CD4-positive, alpha-beta T cell (primary cell): Measurements from ENCODE around the gene ATP2B1. TPM values are rescaled to one million over a fixed set of nuclear protein-coding genes. Genes with fewer than 3 reads are reported as not detected.

Experiments used
- ATAC-seq: fragments of 200-7000 bp; cut with Tn5 transposase; one replicate; pipeline ENCODE4 v1.10.0; 2022; ENCODE audit warnings: mild to moderate bottlenecking; ENCODE audit not compliant: poor library complexity
- CTCF ChIA-PET: fragments of 350-600 bp; sonication (Branson Sonifier 250); formaldehyde crosslinking; loops from one replicate; lab custom pipeline; 2021; ENCODE audit warnings: antibody characterized with exemption, inconsistent platforms; lab: Charles Lee
- POLR2A ChIA-PET: fragments of 350-600 bp; sonication (Branson Sonifier 250); formaldehyde crosslinking; loops from one replicate; lab custom pipeline; 2021; ENCODE audit warnings: antibody characterized with exemption, inconsistent platforms; lab: Charles Lee
- DNase-seq, 14 experiments: peaks; one replicate each; pipeline ENCODE4 v3.0.0-alpha.2; 2013 to 2020; ENCODE audit warnings: mixed read lengths in 2 of 14
- H3K27ac ChIP-seq, 2 donors: one replicate each; pipeline versions ENCODE4 v1.5.1 to v1.7.0; 2013; ENCODE audit warnings: low read length in 2 of 2, low read depth in 1 of 2, mild to moderate bottlenecking in 1 of 2
- H3K27me3 ChIP-seq, 2 experiments: 1 replicate in 1 of 2; 2 replicates in 1 of 2; pipeline versions ENCODE4 v1.6.1 to v1.7.0; 2013; ENCODE audit warnings: low read length in 2 of 2, control low read depth in 1 of 2, mild to moderate bottlenecking in 1 of 2, moderate library complexity in 1 of 2; ENCODE audit not compliant: insufficient read depth in 2 of 2, control insufficient read depth in 1 of 2
- H3K36me3 ChIP-seq: one replicate; pipeline ENCODE4 v1.6.1; 2013; ENCODE audit warnings: low read length, control low read depth; ENCODE audit not compliant: insufficient read depth
- H3K4me1 ChIP-seq: one replicate; pipeline ENCODE4 v1.6.1; 2013; ENCODE audit warnings: low read length, control low read depth; ENCODE audit not compliant: insufficient read depth
- H3K4me3 ChIP-seq: one replicate; pipeline ENCODE4 v1.5.1; 2013; ENCODE audit warnings: mild to moderate bottlenecking, low read length, moderate library complexity
- H3K9me3 ChIP-seq, 2 experiments: 1 replicate in 1 of 2; 2 replicates in 1 of 2; pipeline versions ENCODE4 v1.6.1 to v1.7.0; 2013; ENCODE audit warnings: low read length in 2 of 2, mild to moderate bottlenecking in 2 of 2, control low read depth in 1 of 2, moderate library complexity in 1 of 2; ENCODE audit not compliant: control insufficient read depth in 1 of 2, insufficient read depth in 1 of 2
- H3K27ac Mint-ChIP-seq: one replicate; pipeline ENCODE4 v1.8.0; 2020; ENCODE audit warnings: mixed read lengths
- H3K27me3 Mint-ChIP-seq: one replicate; pipeline ENCODE4 v1.8.0; 2021; ENCODE audit warnings: mixed read lengths
- H3K36me3 Mint-ChIP-seq: one replicate; pipeline ENCODE4 v1.8.0; 2021; ENCODE audit warnings: low read depth, mixed read lengths
- H3K4me1 Mint-ChIP-seq: one replicate; pipeline ENCODE4 v1.8.0; 2021; ENCODE audit warnings: low read depth, mixed read lengths
- H3K4me3 Mint-ChIP-seq: one replicate; pipeline ENCODE4 v1.8.0; 2020; ENCODE audit warnings: mild to moderate bottlenecking, mixed read lengths
- H3K9me3 Mint-ChIP-seq: one replicate; pipeline ENCODE4 v1.8.0; 2020; ENCODE audit warnings: mixed read lengths
- intact Hi-C, 2 experiments: fragments of 100-400 bp; cut with DNase I in 1 of 2; cut with micrococcal nuclease in 1 of 2; formaldehyde crosslinking; loops; one replicate each; pipeline versions ENCODE4 v1.15.1 to v1.9.0; 2023 to 2025; cut with DNase I, micrococcal nuclease
- total RNA-seq, 174 experiments: library from RNA in 2 of 174; stranded (reverse) in 2 of 174; gene quantifications; one replicate each; pipeline ENCODE4 v1.2.3 and lab custom pipeline; 2021 to 2026
- TF ChIP-seq, protein P1 (sequence below): fragments of 200-600 bp; IDR thresholded peaks from one replicate; pipeline ENCODE4 v1.8.0; 2022; ENCODE audit warnings: antibody characterized with exemption, mild to moderate bottlenecking

The ATP2B1 gene
- total RNA-seq, 2 experiments from 2014 or later: 98.2 to 100 TPM

DNA sequence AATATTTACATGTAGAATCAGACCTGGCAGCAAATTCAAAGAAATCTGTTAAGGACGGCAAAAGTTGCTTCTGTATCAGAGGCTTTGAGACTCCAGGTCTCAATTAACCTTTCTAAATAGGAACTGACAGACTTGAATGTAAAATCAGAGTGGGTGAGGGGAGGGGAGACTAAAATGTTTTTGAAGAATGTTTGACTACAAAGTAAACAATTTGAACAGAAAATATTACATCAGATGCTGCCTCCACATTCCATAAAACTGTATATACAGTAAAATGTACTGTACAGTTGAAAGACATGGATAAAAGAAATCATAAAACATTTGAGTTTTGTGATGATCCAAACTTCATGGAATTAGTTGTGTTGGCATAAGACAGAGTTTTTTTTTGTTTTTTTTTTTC, 133.3 kb downstream of the ATP2B1 start:
- POLR2A ChIA-PET: no interaction called here
- H3K4me1 ChIP-seq: no peaks in the 10 kb centered on the region
- Mint-ChIP-seq H3K27ac (no peak overlapping the region), H3K9me3 (no peaks in the 10 kb centered on the region), H3K4me3 (no peak overlapping the region), H3K27me3 (no peaks in the 10 kb centered on the region), H3K4me1 (no peaks in the 10 kb centered on the region), H3K36me3 (no peaks in the 10 kb centered on the region)
- H3K27ac ChIP-seq: no peak overlapping the region
- ATAC-seq (no peak), DNase-seq (no peak)
- CTCF ChIA-PET: no interaction called here
- no peaks in the 10 kb centered on the region for H3K27me3 ChIP-seq
- no peak overlapping the region for H3K4me3 ChIP-seq
- TF ChIP-seq, protein P1, sequence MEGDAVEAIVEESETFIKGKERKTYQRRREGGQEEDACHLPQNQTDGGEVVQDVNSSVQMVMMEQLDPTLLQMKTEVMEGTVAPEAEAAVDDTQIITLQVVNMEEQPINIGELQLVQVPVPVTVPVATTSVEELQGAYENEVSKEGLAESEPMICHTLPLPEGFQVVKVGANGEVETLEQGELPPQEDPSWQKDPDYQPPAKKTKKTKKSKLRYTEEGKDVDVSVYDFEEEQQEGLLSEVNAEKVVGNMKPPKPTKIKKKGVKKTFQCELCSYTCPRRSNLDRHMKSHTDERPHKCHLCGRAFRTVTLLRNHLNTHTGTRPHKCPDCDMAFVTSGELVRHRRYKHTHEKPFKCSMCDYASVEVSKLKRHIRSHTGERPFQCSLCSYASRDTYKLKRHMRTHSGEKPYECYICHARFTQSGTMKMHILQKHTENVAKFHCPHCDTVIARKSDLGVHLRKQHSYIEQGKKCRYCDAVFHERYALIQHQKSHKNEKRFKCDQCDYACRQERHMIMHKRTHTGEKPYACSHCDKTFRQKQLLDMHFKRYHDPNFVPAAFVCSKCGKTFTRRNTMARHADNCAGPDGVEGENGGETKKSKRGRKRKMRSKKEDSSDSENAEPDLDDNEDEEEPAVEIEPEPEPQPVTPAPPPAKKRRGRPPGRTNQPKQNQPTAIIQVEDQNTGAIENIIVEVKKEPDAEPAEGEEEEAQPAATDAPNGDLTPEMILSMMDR: no peak
- H3K9me3 ChIP-seq: no peaks in the 10 kb centered on the region
- no peaks in the 10 kb centered on the region for H3K36me3 ChIP-seq
- intact Hi-C loops: no loop called here

DNA sequence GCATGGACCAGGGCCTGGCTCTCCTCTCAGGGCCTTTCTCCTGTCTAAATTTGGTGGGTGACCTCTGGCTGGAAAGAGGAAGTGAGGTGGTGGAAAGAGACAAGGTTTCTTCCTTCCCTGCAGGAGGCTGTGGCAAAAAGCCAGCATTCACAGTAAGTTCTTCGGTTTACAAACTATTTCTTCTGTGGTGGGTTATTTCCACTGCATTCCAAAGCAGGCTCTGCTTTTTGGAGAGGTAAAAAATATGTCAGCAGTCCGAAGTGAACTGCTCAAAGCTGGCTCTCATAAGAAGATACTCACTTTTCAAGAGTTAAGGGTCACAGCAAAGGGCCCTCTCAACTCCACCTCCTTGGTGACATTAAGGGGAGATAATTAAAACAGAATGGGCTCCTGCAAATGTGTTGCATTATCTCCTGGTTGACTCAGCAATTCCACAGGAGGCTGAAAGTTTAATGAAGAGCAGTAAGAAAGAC, 133.9 kb downstream of the ATP2B1 start:
- Histone ChIP-seq H3K27ac (no peak overlapping the region), H3K27me3 (no peaks in the 10 kb centered on the region), H3K9me3 (no peaks in the 10 kb centered on the region), H3K4me3 (no peak overlapping the region), H3K4me1 (no peaks in the 10 kb centered on the region), H3K36me3 (no peaks in the 10 kb centered on the region)
- Mint-ChIP-seq H3K4me1 (no peaks in the 10 kb centered on the region), H3K27ac (no peak overlapping the region), H3K9me3 (no peaks in the 10 kb centered on the region), H3K36me3 (no peaks in the 10 kb centered on the region), H3K27me3 (no peaks in the 10 kb centered on the region), H3K4me3 (no peak overlapping the region)
- DNase-seq: no peak
- CTCF ChIA-PET: no interaction called here
- ATAC-seq: no peak
- POLR2A ChIA-PET: no interaction called here
- intact Hi-C loops: no loop called here
- TF ChIP-seq, protein P1: no peak

DNA sequence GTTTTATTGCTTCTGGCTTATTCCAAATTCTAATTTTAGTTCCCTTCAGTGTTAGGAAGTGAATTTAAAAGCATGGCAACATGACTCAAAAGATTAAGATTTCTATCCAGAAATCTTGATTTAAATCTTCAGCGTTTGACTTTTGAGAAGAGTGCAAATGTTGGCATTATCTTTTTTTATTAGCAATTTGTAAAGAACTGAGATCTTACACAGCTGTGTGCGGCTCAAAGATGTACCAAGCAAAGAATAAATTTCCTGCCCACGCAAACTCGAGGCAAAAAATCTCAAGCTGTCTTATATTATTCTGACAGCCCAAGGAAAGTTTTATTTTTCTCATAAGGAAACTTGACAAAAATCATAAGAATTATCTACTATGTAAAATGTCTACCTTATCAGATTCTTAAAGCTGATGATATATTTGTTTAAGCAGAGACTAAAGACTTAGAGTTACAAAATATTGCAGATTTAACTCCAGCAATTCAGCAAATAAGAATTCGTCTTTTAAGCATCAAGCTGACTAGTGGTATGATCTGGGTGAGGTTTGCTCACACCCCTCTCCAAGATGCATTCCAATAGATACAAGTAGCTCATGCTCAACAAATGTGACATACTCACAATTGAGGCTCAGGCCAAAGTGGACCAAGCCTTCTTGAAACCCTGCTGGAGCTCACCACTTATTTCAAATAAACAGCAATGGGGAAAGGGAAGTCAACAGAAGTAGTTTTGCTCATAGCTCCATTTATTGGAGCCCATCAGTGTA, 135.4 kb downstream of the ATP2B1 start:
- TF ChIP-seq, protein P1: no peak
- POLR2A ChIA-PET: no interaction called here
- Mint-ChIP-seq H3K4me1 (no peaks in the 10 kb centered on the region), H3K36me3 (no peaks in the 10 kb centered on the region), H3K4me3 (no peak overlapping the region), H3K27ac (no peak overlapping the region), H3K27me3 (no peaks in the 10 kb centered on the region), H3K9me3 (no peaks in the 10 kb centered on the region)
- H3K4me3 ChIP-seq: no peak overlapping the region
- H3K36me3 ChIP-seq: no peaks in the 10 kb centered on the region
- CTCF ChIA-PET: interaction anchor here (1.2 kb wide), 1 partner anchor 331 kb away, joined by 3 read pairs; no protein-coding TSS in a partner anchor
- no peaks in the 10 kb centered on the region for H3K4me1 ChIP-seq
- no peaks in the 10 kb centered on the region for H3K27me3 ChIP-seq
- DNase-seq: no peak
- no peak for ATAC-seq
- no peaks in the 10 kb centered on the region for H3K9me3 ChIP-seq
- no peak overlapping the region for H3K27ac ChIP-seq
- intact Hi-C loops: no loop called here
